Measurements from ENCODE around the gene GALNT3.

GALNT3 gene

GRCh38 chr2:165793779-165794535 is at the start of gene GALNT3:
Gene GALNT3 (minus strand): TSS chr2:165794247. CDS start chr2:165770700, 23,547 bp downstream.
- no peak for FAIRE-seq

GRCh38 chr2:165843351-165843750 is 49.3 kb upstream of the GALNT3 start:
- FAIRE-seq, result no peak

- no peak for FAIRE-seq
Measured at GRCh38 chr2:165840333-165840958, 46.4 kb upstream of the GALNT3 start.

GRCh38 chr2:165839610-165840009 is 45.6 kb upstream of the GALNT3 start:
- FAIRE-seq, result no peak

- FAIRE-seq, result no peak
Measured at GRCh38 chr2:165837122-165837521, 43.1 kb upstream of the GALNT3 start.

- FAIRE-seq, result no peak
Measured at GRCh38 chr2:165835363-165835762, 41.3 kb upstream of the GALNT3 start.

GRCh38 chr2:165833156-165833555 is 39.1 kb upstream of the GALNT3 start:
- no peak for FAIRE-seq

GRCh38 chr2:165827921-165828276 is 33.9 kb upstream of the GALNT3 start:
- no peak for FAIRE-seq

GRCh38 chr2:165827016-165827920 is 33.2 kb upstream of the GALNT3 start:
- FAIRE-seq, result no peak

- FAIRE-seq, result no peak
Measured at GRCh38 chr2:165825041-165825440, 31.0 kb upstream of the GALNT3 start.

- FAIRE-seq, result no peak
Measured at GRCh38 chr2:165820296-165820695, 26.2 kb upstream of the GALNT3 start.

GRCh38 chr2:165818920-165819319 is 24.9 kb upstream of the GALNT3 start:
- FAIRE-seq, result no peak

- no peak for FAIRE-seq
Measured at GRCh38 chr2:165815299-165816141, 21.5 kb upstream of the GALNT3 start.

GRCh38 chr2:165814473-165814872 is 20.4 kb upstream of the GALNT3 start:
- FAIRE-seq, result no peak

GRCh38 chr2:165811592-165812370 is 17.7 kb upstream of the GALNT3 start:
- FAIRE-seq, result no peak

- FAIRE-seq, result no peak
Measured at GRCh38 chr2:165810418-165810817, 16.4 kb upstream of the GALNT3 start.

GRCh38 chr2:165804719-165805118 is 10.7 kb upstream of the GALNT3 start:
- peak; percentile 70 for FAIRE-seq

- no peak for FAIRE-seq
Measured at GRCh38 chr2:165803123-165803760, 9.2 kb upstream of the GALNT3 start.

GRCh38 chr2:165801176-165801575 is 7.1 kb upstream of the GALNT3 start:
- no peak for FAIRE-seq

GRCh38 chr2:165796819-165797530 is 2.9 kb upstream of the GALNT3 start:
- no peak for FAIRE-seq
